GM12872 (cell line): ENCODE measurements around the gene TMEM255B.

Experiments used
- TF ChIP-seq, protein P1 (sequence below): IDR thresholded peaks from 3 replicates; pipeline ENCODE4 v1.5.1; 2011; ENCODE audit warnings: low read depth, mild to moderate bottlenecking, low read length, moderate library complexity; ENCODE audit not compliant: insufficient read depth

TMEM255B gene

DNA sequence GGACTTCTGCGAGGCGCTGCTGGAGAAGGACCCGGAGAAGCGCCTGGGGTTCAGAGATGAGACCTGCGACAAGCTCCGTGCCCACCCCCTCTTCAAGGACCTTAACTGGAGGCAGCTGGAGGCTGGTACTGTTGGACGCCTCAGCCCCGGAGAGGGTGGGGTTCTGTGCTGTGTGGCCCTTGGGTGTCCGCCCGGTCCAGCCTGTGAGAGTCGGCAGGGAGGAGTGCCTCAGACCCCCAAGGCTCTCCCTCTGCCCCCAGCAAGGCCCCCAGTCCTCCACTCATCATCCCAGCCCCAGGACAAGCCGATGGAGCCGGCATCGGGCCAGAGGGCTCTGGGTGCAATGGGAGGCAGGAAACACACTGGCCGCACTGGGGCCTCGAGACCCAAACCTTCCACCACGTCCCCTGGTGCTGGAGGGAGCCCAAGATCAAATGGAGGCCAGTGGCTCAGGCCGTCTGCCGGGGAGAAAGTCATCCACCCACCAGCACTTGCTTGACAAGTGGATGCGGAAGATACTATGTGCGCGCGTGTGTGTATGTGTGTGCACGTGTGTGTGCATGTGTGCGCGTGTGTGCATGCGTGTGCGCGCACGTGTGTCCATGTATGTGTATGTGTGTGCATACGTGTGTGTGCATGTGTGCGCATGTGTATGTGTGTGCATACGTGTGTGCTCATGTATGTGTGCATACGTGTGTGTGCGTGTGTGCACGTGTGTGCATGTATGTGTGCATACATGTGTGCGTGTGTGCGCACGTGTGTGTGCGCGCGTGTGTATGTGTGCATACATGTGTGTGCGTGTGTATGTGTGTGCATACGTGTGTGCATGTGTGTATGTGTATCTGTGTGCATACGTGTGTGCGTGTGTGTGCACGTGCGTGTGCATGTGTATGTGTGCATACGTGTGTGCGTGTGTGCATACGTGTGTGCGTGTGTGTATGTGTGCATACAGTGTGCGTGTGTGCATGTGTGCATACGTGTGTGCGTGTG lies 25.8 kb upstream of the TMEM255B start:
- TF ChIP-seq, protein P1, sequence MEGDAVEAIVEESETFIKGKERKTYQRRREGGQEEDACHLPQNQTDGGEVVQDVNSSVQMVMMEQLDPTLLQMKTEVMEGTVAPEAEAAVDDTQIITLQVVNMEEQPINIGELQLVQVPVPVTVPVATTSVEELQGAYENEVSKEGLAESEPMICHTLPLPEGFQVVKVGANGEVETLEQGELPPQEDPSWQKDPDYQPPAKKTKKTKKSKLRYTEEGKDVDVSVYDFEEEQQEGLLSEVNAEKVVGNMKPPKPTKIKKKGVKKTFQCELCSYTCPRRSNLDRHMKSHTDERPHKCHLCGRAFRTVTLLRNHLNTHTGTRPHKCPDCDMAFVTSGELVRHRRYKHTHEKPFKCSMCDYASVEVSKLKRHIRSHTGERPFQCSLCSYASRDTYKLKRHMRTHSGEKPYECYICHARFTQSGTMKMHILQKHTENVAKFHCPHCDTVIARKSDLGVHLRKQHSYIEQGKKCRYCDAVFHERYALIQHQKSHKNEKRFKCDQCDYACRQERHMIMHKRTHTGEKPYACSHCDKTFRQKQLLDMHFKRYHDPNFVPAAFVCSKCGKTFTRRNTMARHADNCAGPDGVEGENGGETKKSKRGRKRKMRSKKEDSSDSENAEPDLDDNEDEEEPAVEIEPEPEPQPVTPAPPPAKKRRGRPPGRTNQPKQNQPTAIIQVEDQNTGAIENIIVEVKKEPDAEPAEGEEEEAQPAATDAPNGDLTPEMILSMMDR: no peak

DNA sequence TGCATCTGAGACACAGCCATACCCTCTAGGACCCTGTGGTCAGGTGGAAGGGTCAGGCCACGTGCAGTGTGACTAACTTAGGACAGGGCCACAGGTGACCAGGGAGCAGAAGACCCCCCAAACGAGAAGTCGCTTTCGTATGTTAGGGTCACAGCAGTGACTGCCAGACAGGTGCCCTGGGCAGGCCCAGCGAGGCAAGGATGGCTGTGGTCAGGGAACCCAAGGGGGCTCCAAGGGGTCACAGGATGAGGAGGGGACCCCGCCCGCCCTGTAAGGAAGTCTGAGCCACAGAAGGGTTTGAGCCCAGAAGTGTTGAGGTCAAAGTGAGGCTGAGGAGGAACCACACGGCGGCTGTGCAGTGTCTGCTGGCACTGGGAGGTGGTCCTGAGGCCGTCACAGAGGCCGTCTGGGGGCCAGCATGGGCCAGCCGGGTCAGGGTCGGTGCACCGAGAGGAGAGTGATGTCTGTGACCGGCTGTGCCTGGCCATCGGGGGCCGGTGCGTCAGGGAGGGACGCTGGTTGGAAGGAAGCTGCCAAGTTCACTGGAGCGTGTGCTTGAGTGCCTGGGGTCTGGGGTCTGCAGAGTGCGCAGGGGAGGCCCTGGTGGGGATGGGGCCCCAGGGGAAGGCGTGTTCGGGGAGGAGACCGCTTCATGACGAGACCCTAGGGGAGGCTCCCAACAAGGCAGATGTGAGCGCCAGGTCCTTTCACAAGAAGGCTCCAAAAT lies 24.8 kb upstream of the TMEM255B start:
- TF ChIP-seq, protein P1: no peak

DNA sequence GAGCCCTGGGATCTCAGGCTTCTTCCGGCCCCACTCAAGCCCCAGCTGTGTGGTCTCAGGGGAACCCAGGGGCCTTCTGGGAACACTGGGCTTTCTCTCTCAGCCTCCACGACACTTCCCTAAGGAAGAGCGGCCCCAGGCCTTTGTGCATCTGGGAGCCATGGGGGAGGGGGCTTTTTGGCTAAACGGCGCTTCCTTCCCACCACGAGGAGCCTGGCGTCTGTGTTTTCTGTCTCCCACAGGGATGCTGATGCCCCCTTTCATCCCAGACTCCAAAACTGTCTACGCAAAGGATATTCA lies 24.2 kb upstream of the TMEM255B start:
- TF ChIP-seq, protein P1: no peak

GRCh38 chr13:113735194-113735593 lies 23.8 kb upstream of the TMEM255B start:
- TF ChIP-seq, protein P1: no peak

DNA sequence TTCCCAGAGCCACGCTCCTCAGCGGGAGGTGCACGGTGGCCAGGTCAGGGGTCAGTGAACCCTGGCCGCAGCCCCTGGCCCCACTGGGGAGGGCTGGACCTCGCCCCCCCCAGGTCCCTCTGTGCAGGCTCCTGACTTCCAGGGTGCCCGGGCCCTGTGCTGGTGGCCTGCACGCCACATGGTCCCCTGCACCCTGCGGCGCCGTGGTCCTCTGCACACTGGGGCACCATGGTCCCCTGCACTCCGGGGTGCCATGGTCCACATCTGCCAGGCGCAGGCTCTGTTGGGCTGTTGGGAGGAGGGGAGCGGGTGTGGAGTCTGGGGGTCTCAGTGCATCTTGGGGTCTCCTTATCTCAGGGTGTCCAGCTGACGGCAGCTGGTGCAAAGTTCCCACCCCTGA lies 23.3 kb upstream of the TMEM255B start:
- TF ChIP-seq, protein P1: no peak

- TF ChIP-seq, protein P1: no peak
These were observed 22.7 kb upstream of the TMEM255B start for GRCh38 chr13:113736258-113736731.

DNA sequence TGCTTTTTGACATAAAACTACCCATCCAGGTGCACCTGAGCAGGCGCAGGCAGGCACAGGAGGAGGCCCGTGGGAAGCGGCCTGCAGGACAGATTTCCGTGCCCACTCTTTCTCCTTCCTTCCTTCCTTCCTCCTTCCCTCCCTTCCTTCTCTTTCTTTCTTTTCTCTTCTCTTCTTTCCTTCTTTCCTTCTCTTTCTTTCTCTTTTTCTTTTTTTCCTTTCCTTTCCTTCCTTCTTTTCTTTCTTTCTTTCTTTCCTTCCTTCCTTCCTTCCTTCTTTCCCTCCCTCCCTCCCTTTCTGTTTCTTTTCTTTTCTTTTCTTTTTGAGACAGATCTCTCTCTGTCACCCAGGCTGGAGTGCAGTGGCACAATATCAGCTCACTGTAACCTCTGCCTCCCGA lies 21.2 kb upstream of the TMEM255B start:
- TF ChIP-seq, protein P1: no peak
